ENCODE results near the gene MKLN1.

DNA sequence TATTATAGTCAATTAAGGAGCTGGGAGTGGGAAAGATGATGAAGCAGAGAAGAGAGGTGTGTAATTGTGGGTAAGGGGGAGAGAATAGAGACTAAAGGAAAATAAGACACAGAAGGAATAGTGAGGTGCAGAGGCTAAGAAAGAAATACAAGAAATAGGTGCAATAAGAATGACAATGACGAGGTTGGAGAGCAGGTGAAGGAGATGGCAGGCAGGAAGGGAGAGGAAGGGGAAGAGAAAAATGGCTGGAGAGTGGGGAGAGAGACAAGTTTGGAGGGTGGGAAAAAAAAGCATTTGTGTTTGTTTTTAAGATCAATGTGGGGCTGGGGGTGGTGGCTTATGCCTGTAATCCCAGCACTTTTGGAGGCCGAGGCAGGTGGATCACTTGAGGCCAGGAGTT lies 27.6 kb upstream of the MKLN1 start:
- no peak for TF ChIP-seq CTCF (conservative IDR thresholded peaks at IDR 0.05)
- no peak for TF ChIP-seq EZH2 (IDR thresholded peaks at IDR 0.05; ENCODE audit: low read depth)
